Fibroblast of skin of scalp (primary cell): ENCODE data around the gene ABI3BP. TPM values are rescaled to one million over a fixed set of nuclear protein-coding genes. Genes with fewer than 3 reads are reported as not detected.
"Not testable (repeated sequence)": the region's sequence is repeated elsewhere in the genome, so short reads cannot be mapped to it uniquely, and the experiment has no call there.

Experiments
- DNase-seq: peaks from one replicate; pipeline ENCODE4 v3.0.0-alpha.2; 2013
- polyA plus RNA-seq, 2 experiments: library from polyadenylated mRNA; unstranded; fragments of 120-200 nt; gene quantifications; one replicate each; pipeline ENCODE4 v1.2.1, GENCODE V29; 2013; ENCODE audit not compliant: insufficient read length in 2 of 2

ABI3BP gene
- polyA plus RNA-seq (2013, experiment 1 of 2; ENCODE audit: insufficient read length), result 103 TPM
- 122 TPM for polyA plus RNA-seq (2013, experiment 2 of 2; ENCODE audit: insufficient read length)

- peak; percentile 89 for DNase-seq
These were observed at the start of gene ABI3BP for GRCh38 chr3:100993309-100993708. ABI3BP (minus strand) TSS chr3:100993421; CDS start chr3:100993384, 37 bp downstream.

- no peak for DNase-seq
These were observed 46.1 kb upstream of the ABI3BP start for GRCh38 chr3:101039285-101039684.

GRCh38 chr3:101038880-101039279, 45.7 kb upstream of the ABI3BP start:
- peak; percentile 80 for DNase-seq

GRCh38 chr3:101038393-101038792, 45.2 kb upstream of the ABI3BP start:
- no peak for DNase-seq

- no peak for DNase-seq
These were observed 44.4 kb upstream of the ABI3BP start for GRCh38 chr3:101037613-101038012.

- DNase-seq, result no peak
These were observed 43.5 kb upstream of the ABI3BP start for GRCh38 chr3:101036676-101037075.

GRCh38 chr3:101036213-101036618, 43.0 kb upstream of the ABI3BP start:
- DNase-seq, result peak; percentile 99

DNA sequence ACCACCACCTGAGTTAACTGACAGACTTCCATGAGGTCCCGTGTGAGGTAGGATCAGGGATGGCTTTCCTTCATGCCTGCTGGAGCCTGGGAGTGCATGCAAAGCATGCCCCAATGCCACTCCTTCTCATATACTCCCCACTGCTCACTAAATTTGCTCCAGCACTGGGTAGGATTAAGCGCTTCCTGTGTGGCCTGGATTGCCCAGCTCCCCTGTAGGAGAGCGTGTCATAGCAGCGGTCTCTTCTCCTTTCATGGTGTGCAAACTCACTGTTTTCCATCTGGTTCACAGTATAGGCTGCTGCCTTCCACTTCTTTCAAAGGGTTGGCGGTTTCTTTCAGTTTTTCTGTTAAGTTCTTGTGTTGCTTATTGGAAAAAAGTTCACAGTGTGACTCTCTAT, 34.1 kb upstream of the ABI3BP start:
- peak; percentile 88 for DNase-seq

DNA sequence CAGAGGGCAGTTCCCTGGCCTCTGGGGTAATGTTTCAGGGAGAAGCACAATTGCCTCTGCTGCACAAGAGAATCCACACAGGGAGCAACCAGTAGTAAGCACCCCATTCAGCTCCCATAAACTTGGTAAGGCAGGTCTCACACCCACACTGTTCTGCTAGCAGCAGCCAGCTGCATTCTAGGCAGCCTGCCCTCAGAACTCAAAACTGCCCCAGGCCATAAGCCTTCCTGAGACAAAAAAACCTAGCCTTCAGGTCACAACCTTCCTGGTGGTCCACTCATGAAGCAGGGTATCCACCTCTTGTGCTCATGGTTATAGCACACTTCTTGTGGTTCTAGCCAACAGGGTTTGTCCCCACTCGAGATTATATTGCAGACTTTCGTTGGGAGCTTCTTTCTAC, 33.7 kb upstream of the ABI3BP start:
- no peak for DNase-seq

DNA sequence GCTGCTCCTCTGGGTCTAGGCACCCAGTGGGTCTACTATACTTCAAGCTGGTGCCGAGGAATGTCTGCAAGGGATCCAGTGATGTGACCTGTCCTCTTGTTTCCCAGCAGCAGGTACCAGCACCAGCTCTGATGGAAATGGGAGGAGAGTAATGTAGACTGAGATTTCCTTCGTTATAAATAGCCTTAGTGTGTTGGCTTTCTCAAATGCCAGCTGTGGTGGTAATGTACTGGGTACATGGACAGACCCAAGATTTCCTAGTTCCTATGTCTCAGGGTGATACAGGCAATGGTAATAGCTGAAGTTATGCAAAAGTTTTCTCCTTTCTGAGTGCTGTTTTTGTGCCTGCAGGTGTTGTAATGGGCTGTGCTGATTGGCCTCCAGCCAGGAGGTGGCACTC, 33.0 kb upstream of the ABI3BP start:
- DNase-seq, result no peak

- DNase-seq, result peak; percentile 87
These were observed 27.3 kb upstream of the ABI3BP start for GRCh38 chr3:101020351-101021015.

- peak; percentile 41 for DNase-seq
These were observed 23.8 kb upstream of the ABI3BP start for GRCh38 chr3:101017017-101017416.

DNA sequence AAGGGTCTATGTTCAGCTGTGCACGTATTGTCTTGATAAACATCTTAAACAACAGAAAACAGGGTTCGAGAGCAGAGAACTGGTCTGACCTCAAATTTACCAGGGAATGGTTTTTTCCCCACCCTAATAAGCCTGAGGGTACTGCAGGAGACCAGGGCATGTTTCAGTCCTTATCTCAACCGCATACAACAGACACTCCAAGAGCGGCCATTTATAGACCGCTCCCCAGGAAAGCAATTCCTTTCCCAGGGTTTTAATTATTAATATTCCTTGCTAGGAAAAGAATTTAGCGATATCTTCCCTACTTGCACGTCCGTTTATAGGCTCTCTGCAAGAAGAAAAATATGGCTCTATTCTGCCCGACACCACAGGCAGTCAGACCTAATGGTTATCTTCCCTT, 19.1 kb upstream of the ABI3BP start:
- DNase-seq, result not testable (repeated sequence)

GRCh38 chr3:101011136-101011535, 17.9 kb upstream of the ABI3BP start:
- peak; percentile 86 for DNase-seq

DNA sequence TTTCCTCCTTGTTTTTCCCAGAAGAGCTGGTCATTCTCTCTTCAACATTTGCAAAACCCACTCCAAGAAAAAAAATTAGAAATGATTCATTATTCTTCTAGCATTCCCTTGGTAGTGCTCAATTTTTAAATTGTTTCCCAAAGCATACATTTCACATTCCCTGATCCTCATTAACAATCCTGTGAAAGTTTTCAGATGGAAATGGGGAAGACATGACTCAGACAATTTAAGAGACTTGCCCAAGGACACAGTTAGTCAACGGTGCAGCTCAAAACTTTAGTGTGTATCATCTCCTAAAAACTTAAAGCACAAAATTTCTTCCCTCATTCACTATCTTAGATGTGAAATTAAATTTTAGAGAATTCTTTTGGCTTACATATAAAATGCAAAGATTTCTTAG, 17.1 kb upstream of the ABI3BP start:
- DNase-seq, result peak; percentile 94

DNA sequence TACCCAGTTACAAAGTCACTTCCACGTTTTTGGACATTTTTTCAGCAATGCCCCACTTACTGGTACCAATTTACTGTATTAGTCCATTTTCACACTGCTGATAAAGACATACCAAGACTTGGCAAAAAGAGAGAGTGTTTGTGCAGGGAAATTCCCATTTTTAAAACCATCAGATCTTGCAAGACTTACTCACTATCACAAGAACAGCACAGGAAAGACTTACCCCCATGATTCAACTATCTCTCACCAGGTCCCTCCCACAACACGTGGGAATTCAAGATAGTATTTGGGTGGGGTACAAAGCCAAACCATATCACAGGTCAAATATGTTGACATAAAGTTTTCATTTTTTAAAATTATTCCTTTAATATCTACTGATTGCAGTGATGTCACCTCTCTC, 16.2 kb upstream of the ABI3BP start:
- DNase-seq, result no peak

DNA sequence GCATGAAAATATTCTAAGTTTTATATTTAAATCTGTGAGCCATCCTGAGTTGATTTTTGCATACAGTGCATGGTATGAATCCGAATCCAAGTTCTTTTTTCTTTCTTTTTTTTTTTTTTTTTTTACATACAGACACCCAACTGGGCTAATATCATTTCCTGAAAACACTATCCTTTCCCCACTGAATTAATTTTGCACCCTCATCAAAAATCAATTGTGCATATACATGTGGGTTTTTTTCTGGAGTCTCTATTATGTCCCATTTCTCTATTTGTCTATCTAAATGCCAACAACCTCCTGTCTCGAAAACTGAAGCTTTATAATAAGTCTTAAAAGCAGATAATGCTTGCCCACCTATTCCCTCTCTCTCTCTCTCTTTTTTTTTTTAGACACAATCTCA, 5.9 kb upstream of the ABI3BP start:
- DNase-seq, result no peak

DNA sequence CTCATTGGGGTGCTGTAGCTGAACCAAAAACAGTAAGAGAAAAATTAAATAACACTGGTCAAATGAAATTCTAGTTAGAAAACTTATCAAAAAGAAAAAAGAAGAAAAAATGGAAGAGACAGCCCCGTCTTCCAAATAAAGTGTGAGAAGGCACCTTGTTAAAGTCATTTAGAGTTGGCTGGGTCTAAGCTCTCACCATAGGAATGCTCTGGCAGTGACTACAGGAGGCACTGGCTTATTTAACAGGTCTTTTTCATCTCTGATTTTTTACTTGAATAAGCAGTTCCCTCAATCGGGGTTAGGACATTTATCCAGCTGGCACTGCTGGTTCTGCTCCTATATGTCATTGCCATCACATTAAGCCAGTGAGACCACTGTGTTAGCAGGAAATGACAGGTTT, 1.6 kb upstream of the ABI3BP start:
- no peak for DNase-seq

GRCh38 chr3:100994187-100994586, 966 bp upstream of the ABI3BP start:
- no peak for DNase-seq

DNA sequence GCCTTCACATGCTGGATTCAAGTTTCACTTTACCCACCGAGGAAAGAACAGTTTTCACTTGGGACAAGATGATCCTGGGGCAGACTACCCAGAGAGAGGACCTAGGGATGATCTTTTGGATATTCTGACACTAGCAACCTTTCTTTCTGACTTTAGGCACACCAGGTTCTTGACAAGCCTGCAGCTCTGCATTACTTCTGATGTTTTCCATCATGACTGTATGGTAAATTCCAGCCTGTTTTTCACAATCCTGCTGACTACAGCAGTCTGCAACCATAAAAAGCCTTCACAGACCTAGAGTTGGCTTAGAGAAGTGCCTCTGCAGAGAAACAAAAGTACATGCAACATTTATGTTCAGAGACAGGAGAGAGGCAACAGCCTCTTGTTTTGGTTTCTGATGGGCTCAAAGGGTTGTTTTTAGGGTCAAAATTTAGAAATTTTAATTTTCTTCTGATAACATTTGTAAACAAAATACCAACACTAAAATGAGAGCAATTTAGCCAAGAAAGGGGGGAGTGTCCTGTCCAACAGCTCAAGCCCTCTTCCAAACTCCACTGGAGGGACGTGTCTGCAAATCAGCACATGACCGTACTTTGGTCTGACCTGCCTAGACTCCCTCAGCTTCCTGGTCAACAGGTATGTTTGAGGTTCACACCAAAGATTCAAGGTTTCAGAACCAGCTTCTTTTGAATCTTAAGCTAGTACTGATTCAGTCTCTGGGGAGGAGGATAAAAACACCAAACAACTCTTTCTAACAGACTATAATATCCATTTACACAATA, 799 bp downstream of the ABI3BP start:
- DNase-seq, result peak; percentile 61

GRCh38 chr3:100988080-100988479, 5.1 kb downstream of the ABI3BP start:
- no peak for DNase-seq

GRCh38 chr3:100984308-100984707, 8.9 kb downstream of the ABI3BP start:
- DNase-seq, result peak; percentile 68

- peak; percentile 78 for DNase-seq
These were observed 10.5 kb downstream of the ABI3BP start for GRCh38 chr3:100982710-100983109.
